Mesendoderm (in vitro differentiated cells): ENCODE measurements around the gene CCM2L.

Source experiments
- DNase-seq: peaks from one replicate; pipeline ENCODE4 v3.0.0; 2013
- H2AK5ac ChIP-seq: 2 replicates; pipeline ENCODE4 v1.6.1; 2013; ENCODE audit warnings: low read length, inconsistent platforms
- H2BK120ac ChIP-seq: 2 replicates; pipeline ENCODE4 v1.6.1; 2013; ENCODE audit warnings: low read depth, mild to moderate bottlenecking, low read length, moderate library complexity, mixed read lengths
- H2BK15ac ChIP-seq: replicated peaks from 2 replicates; pipeline ENCODE4 v1.6.1; 2013; ENCODE audit warnings: low read depth, mild to moderate bottlenecking, moderate library complexity
- H2BK5ac ChIP-seq: 2 replicates; pipeline ENCODE4 v1.6.1; 2013; ENCODE audit warnings: low read length, inconsistent platforms
- H3K18ac ChIP-seq: 2 replicates; pipeline ENCODE4 v1.6.1; 2013; ENCODE audit warnings: mild to moderate bottlenecking, low read length, mixed read lengths
- H3K23ac ChIP-seq: one replicate; pipeline ENCODE4 v1.6.1; 2013; ENCODE audit warnings: low read length
- H3K27ac ChIP-seq: 2 replicates; pipeline ENCODE4 v1.5.1; 2013; ENCODE audit warnings: low read depth, mild to moderate bottlenecking, inconsistent platforms, low read length, moderate library complexity
- H3K27me3 ChIP-seq: 2 replicates; pipeline ENCODE4 v1.6.1; 2013; ENCODE audit warnings: low read length, control low read depth, mild to moderate bottlenecking, inconsistent platforms; ENCODE audit not compliant: insufficient read depth, poor library complexity
- H3K36me3 ChIP-seq: 2 replicates; pipeline ENCODE4 v1.6.1; 2013; ENCODE audit warnings: low read length, inconsistent platforms; ENCODE audit not compliant: control insufficient read depth, insufficient read depth
- H3K4ac ChIP-seq: one replicate; pipeline ENCODE4 v1.6.1; 2013; ENCODE audit warnings: low read depth, mild to moderate bottlenecking, low read length, moderate library complexity
- H3K4me1 ChIP-seq: 2 replicates; pipeline ENCODE4 v1.6.1; 2013; ENCODE audit warnings: low read depth, low read length, inconsistent platforms; ENCODE audit not compliant: control insufficient read depth
- H3K4me2 ChIP-seq: 2 replicates; pipeline ENCODE4 v1.6.1; 2013; ENCODE audit warnings: low read length
- H3K4me3 ChIP-seq: 2 replicates; pipeline ENCODE4 v1.5.1; 2013; ENCODE audit warnings: mild to moderate bottlenecking, low read length
- H3K56ac ChIP-seq: one replicate; pipeline ENCODE4 v1.6.1; 2013; ENCODE audit warnings: low read length
- H3K79me1 ChIP-seq: 2 replicates; pipeline ENCODE4 v1.6.1; 2013; ENCODE audit warnings: low read length, inconsistent platforms
- H3K79me2 ChIP-seq: 2 replicates; pipeline ENCODE4 v1.6.1; 2013; ENCODE audit warnings: mild to moderate bottlenecking, low read length; ENCODE audit not compliant: control insufficient read depth, insufficient read depth
- H3K9ac ChIP-seq: 2 replicates; pipeline ENCODE4 v1.6.1; 2013; ENCODE audit warnings: low read length, inconsistent platforms
- H4K5ac ChIP-seq: one replicate; pipeline ENCODE4 v1.6.1; 2013; ENCODE audit warnings: low read length
- H4K8ac ChIP-seq: one replicate; pipeline ENCODE4 v1.6.1; 2013; ENCODE audit warnings: low read depth, mild to moderate bottlenecking, control low read depth, low read length, moderate library complexity
- WGBS: extraction: QIAGEN DNeasy Blood & Tissue Kit; methylation state at CpG from one replicate; pipeline ENCODE4 v1.1.7; 2013; ENCODE audit warnings: low lambda C conversion rate, missing lambda C conversion rate; ENCODE audit not compliant: insufficient coverage; ENCODE audit errors: extremely low coverage; 5-methylcytosine and 5-hydroxymethylcytosine counted together

Gene CCM2L

DNA sequence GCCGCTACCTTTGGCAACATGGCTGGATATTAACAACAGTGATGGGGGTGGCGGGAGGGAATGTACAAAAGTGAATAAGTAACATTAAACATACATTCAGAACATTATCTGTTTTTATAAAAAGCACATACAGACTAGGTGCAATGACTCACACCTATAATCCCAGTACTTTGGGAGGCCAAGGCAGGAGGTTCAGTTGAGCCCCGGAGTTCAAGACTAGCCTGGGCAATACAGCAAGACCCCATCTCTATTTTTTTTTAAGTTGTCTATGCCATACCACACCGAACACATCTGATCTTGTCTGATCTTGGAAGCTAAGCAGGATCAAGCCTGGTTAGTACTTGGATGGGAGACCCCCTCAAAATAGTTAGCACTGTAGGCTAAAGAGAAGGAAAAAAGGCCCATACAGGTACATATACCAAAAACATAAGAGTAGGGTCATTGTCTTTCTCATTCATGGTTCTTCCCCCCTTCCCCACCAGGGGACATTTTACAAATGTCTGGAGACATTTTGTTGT is 40.1 kb downstream of the CCM2L start:
- Histone ChIP-seq H2BK15ac (no peak overlapping the region), H3K4me2 (no peak overlapping the region), H3K4ac (no peak overlapping the region), H2BK5ac (no peak overlapping the region), H4K5ac (no peak overlapping the region), H3K79me1 (no peaks in the 10 kb centered on the region), H3K4me1 (no peaks in the 10 kb centered on the region), H2AK5ac (no peak overlapping the region), H3K18ac (no peak overlapping the region), H4K8ac (no peak overlapping the region), H3K9ac (no peak overlapping the region), H3K4me3 (no peak overlapping the region), H3K79me2 (no peaks in the 10 kb centered on the region), H3K56ac (no peak overlapping the region), H2BK120ac (no peak overlapping the region), H3K23ac (no peak overlapping the region), H3K27me3 (peaks cover 17% of the 10 kb centered on the region), H3K27ac (no peak overlapping the region), H3K36me3 (no peaks in the 10 kb centered on the region)
- no CpG with 5 or more reads among the region's 4 CpGs for WGBS
- DNase-seq = no peak

DNA sequence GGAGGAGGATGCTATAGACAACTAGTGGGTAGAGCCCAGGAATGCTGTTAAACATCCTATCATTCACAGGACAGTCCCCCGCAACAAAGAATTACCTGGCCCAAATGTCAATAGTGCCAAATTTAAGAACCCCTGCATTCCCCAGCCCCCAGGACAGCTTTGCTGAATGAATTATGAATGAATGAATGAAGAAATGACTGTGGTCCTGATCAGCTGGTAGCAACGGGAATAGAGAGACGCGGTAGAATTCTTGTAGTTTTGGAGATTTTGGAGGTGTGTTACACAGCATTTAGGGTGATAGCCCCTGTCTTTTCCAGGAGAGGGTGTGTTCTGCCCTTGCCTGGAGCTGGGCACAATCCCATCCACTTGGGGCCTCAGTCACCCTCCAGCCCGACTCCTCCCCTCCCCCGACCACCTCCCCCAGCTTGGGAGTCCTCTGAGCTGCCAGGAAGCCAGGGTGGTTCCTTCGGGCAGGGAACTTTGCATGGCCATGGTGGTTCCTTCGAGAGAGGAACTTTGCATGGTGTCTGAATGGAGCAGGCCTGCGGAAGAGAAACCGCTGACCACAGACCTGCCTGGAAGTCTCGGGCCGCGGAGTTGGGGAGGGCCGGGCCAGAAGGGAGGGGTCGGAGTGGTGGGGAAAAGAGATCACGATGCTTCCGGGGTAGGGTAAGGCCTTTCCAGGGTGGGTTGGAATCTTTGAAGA is 40.8 kb downstream of the CCM2L start:
- DNase-seq = peak; percentile 33
- no peak overlapping the region for H4K8ac ChIP-seq
- H2BK5ac ChIP-seq = no peak overlapping the region
- no peak overlapping the region for H2BK120ac ChIP-seq
- H2BK15ac ChIP-seq = no peak overlapping the region
- no peak overlapping the region for H3K27ac ChIP-seq
- no peak overlapping the region for H3K4ac ChIP-seq
- no peak overlapping the region for H2AK5ac ChIP-seq
- H3K79me1 ChIP-seq = no peaks in the 10 kb centered on the region
- no peaks in the 10 kb centered on the region for H3K79me2 ChIP-seq
- no peak overlapping the region for H3K18ac ChIP-seq
- peak overlapping the region; percentile 19 for H3K9ac ChIP-seq
- H3K4me1 ChIP-seq = no peaks in the 10 kb centered on the region
- H3K4me3 ChIP-seq = no peak overlapping the region
- no CpG with 5 or more reads among the region's 17 CpGs for WGBS
- peak overlapping the region; percentile 36 for H3K4me2 ChIP-seq
- H3K36me3 ChIP-seq = no peaks in the 10 kb centered on the region
- peak overlapping the region; percentile 25 for H3K56ac ChIP-seq
- H3K27me3 ChIP-seq = peaks cover 17% of the 10 kb centered on the region
- no peak overlapping the region for H3K23ac ChIP-seq
- H4K5ac ChIP-seq = no peak overlapping the region

DNA sequence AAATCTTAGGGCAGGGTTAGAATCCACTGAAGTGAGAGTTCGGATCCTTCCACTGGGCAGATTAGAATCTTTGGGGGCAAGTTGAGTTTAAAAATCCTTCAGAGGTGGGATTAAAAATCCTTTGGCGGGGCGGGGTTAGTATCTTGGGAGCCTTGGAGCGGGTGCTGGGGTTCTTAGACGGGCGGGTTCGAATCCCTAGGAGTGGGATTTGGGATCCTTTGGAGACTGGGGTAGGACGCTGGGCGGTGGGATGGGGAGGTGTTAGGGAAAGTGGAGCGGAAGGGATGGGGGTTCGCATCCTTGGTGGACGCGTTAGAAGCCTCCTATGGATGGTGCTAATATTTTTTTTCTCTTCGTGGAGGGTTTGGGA is 41.5 kb downstream of the CCM2L start:
- no peak overlapping the region for H2BK120ac ChIP-seq
- H4K8ac ChIP-seq = no peak overlapping the region
- H3K4ac ChIP-seq = no peak overlapping the region
- H3K79me1 ChIP-seq = no peaks in the 10 kb centered on the region
- no peaks in the 10 kb centered on the region for H3K4me1 ChIP-seq
- WGBS = no CpG with 5 or more reads among the region's 14 CpGs
- no peak overlapping the region for H3K23ac ChIP-seq
- peaks cover 17% of the 10 kb centered on the region for H3K27me3 ChIP-seq
- H2BK15ac ChIP-seq = no peak overlapping the region
- H3K36me3 ChIP-seq = no peaks in the 10 kb centered on the region
- H3K79me2 ChIP-seq = no peaks in the 10 kb centered on the region
- no peak for DNase-seq
- H2AK5ac ChIP-seq = no peak overlapping the region
- H3K4me2 ChIP-seq = peak overlapping the region; percentile 70
- H3K18ac ChIP-seq = no peak overlapping the region
- peak overlapping the region; percentile 60 for H3K56ac ChIP-seq
- H4K5ac ChIP-seq = no peak overlapping the region
- H3K4me3 ChIP-seq = no peak overlapping the region
- peak overlapping the region; percentile 19 for H3K9ac ChIP-seq
- H3K27ac ChIP-seq = no peak overlapping the region
- no peak overlapping the region for H2BK5ac ChIP-seq

DNA sequence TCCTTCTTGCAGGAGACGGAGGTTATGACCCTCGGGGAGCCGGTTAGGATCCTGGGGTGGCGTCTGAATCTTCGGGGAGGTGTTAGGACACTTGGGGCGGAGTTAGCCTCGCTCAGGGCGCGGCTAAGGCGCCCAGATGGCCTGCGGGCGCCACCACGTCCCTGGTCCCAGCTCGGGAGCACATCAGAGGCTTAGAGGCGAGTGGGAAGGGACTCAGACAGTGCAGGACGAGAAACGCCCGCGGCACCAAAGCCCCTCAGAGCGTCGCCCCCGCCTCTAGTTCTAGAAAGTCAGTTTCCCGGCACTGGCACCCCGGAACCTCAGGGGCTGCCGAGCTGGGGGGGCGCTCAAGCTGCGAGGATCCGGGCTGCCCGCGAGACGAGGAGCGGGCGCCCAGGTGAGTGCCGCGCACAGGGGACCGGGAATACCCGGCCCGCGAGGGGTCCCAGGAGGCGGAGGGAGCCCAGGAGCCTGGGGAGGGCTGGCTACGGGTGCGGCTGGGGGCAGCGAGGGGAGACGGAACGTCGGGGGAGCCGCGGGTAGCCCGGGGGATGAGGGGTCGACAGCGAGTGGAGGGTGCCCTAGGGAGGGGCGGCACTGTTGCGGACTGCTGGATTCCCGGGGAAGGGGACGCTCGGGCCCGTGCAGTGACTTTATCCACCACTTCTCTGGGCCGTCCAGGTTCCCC is 42.0 kb downstream of the CCM2L start, which contains the start of gene HCK:
HCK (plus strand) TSS at position 153 of the 688 bp plus-strand sequence.
- Histone ChIP-seq H4K5ac (no peak within 1 kb of the TSS), H3K27ac (no peak within 1 kb of the TSS), H3K18ac (peak within 1 kb of the TSS; percentile 15), H2BK5ac (no peak within 1 kb of the TSS), H3K4me1 (no peaks in the 10 kb centered on the region), H2BK120ac (no peak within 1 kb of the TSS), H3K23ac (peak within 1 kb of the TSS; percentile 24), H3K9ac (peak within 1 kb of the TSS; percentile 47), H2AK5ac (no peak within 1 kb of the TSS), H3K36me3 (no peaks in the 10 kb centered on the region), H3K4me3 (peak within 1 kb of the TSS; percentile 29), H3K56ac (peak within 1 kb of the TSS; percentile 60), H3K4me2 (peak within 1 kb of the TSS; percentile 70), H4K8ac (no peak within 1 kb of the TSS), H3K27me3 (peaks cover 17% of the 10 kb centered on the region), H3K79me1 (no peaks in the 10 kb centered on the region), H3K4ac (no peak within 1 kb of the TSS), H2BK15ac (no peak within 1 kb of the TSS), H3K79me2 (no peaks in the 10 kb centered on the region)
- no CpG with 5 or more reads among the region's 58 CpGs for WGBS
- no peak for DNase-seq

DNA sequence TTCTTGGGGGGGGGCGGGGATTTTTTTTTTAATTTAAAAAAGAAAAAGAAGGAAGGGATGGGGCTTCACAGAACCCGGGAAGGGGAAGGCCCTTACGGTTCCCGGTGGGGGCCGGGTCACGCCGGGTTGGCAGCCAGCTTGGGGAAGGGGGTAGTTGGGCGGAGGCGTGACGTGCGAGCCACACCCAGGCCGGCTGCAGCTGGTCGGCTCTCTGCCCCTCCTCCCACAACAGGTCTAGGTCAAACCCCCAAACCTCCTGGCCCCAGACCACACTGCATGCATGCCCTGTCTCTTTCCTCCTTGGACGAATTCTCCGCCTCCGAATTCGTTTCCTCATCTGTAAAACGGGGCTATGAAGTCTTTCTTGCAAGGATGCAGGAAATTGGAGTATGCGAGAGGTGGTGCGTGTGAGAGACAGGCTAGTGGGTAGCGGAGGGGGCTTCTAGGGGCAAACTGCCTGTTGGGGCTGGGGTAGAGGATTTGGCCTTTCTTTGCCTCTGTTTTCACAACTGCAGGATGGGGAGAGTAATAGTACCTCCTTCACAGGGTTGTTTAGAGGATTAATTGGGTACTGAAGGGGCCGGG is 42.6 kb downstream of the CCM2L start:
- WGBS = no CpG with 5 or more reads among the region's 22 CpGs
- no peak overlapping the region for H3K4me3 ChIP-seq
- H3K79me1 ChIP-seq = no peaks in the 10 kb centered on the region
- H2BK5ac ChIP-seq = no peak overlapping the region
- no peak overlapping the region for H3K18ac ChIP-seq
- H3K79me2 ChIP-seq = no peaks in the 10 kb centered on the region
- H3K27me3 ChIP-seq = peaks cover 17% of the 10 kb centered on the region
- H2BK120ac ChIP-seq = no peak overlapping the region
- no peak overlapping the region for H2AK5ac ChIP-seq
- DNase-seq = no peak
- H3K9ac ChIP-seq = no peak overlapping the region
- H3K23ac ChIP-seq = no peak overlapping the region
- no peak overlapping the region for H4K5ac ChIP-seq
- H3K56ac ChIP-seq = no peak overlapping the region
- H4K8ac ChIP-seq = no peak overlapping the region
- no peak overlapping the region for H3K4me2 ChIP-seq
- H3K4ac ChIP-seq = no peak overlapping the region
- no peaks in the 10 kb centered on the region for H3K4me1 ChIP-seq
- H3K27ac ChIP-seq = no peak overlapping the region
- H3K36me3 ChIP-seq = no peaks in the 10 kb centered on the region
- H2BK15ac ChIP-seq = no peak overlapping the region
